ENCODE data around the gene SLMAP.

Gene SLMAP

GRCh38 chr3:57729334-57730045 is 26.6 kb upstream of the SLMAP start:
- H3K79me2 ChIP-seq: no peaks in the 10 kb centered on the region
- H3K4me1 ChIP-seq: no peaks in the 10 kb centered on the region
- H3K4me3 ChIP-seq (ENCODE audit: low read depth, low read length): no peak overlapping the region
- no peak overlapping the region for H2AFZ ChIP-seq
- TF ChIP-seq CTCF (IDR thresholded peaks at IDR 0.05): no peak
- no peaks in the 10 kb centered on the region for H3K9me3 ChIP-seq (ENCODE audit: control insufficient read depth, low read length)
- H3K4me2 ChIP-seq (ENCODE audit: low read length): no peak overlapping the region
- no peaks in the 10 kb centered on the region for H3K36me3 ChIP-seq (ENCODE audit: control insufficient read depth, insufficient read depth, low read length)
- no peak overlapping the region for H3K9ac ChIP-seq
- H3K27me3 ChIP-seq (ENCODE audit: control insufficient read depth, insufficient read depth, low read length): no peaks in the 10 kb centered on the region
- H3K27ac ChIP-seq: no peak overlapping the region

DNA sequence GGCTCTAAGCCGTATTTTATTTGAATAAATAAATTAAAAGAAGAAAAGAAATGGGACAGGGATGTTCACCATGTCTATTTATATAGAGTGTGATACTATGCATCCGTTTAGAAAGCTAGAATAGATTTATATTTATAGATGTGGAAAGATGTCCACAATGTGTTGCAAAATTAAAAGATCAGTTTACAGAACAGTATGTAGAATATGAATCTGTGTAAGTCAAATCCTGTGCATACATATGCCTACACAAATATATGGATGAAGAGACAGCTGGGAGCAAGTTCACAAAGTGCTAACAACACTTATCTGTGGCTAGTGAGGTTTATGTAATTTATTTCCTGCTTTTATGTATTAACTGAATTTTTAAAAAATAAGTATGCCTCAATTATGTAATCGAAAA is 25.4 kb upstream of the SLMAP start:
- Histone ChIP-seq H3K27me3 (ENCODE audit: control insufficient read depth, insufficient read depth, low read length) (no peaks in the 10 kb centered on the region), H3K9me3 (ENCODE audit: control insufficient read depth, low read length) (no peaks in the 10 kb centered on the region), H3K27ac (no peak overlapping the region), H3K4me1 (no peaks in the 10 kb centered on the region), H2AFZ (no peak overlapping the region), H3K79me2 (no peaks in the 10 kb centered on the region), H3K9ac (no peak overlapping the region), H3K36me3 (ENCODE audit: control insufficient read depth, insufficient read depth, low read length) (no peaks in the 10 kb centered on the region), H3K4me3 (ENCODE audit: low read depth, low read length) (no peak overlapping the region), H3K4me2 (ENCODE audit: low read length) (no peak overlapping the region)
- no peak for TF ChIP-seq CTCF (IDR thresholded peaks at IDR 0.05)

GRCh38 chr3:57731311-57731710 is 24.8 kb upstream of the SLMAP start:
- H3K4me2 ChIP-seq (ENCODE audit: low read length): no peak overlapping the region
- no peaks in the 10 kb centered on the region for H3K36me3 ChIP-seq (ENCODE audit: control insufficient read depth, insufficient read depth, low read length)
- H3K4me1 ChIP-seq: no peaks in the 10 kb centered on the region
- H3K4me3 ChIP-seq (ENCODE audit: low read depth, low read length): no peak overlapping the region
- no peak overlapping the region for H3K9ac ChIP-seq
- no peak overlapping the region for H3K27ac ChIP-seq
- no peaks in the 10 kb centered on the region for H3K79me2 ChIP-seq
- H2AFZ ChIP-seq: no peak overlapping the region
- no peak for TF ChIP-seq CTCF (IDR thresholded peaks at IDR 0.05)
- no peaks in the 10 kb centered on the region for H3K27me3 ChIP-seq (ENCODE audit: control insufficient read depth, insufficient read depth, low read length)
- no peaks in the 10 kb centered on the region for H3K9me3 ChIP-seq (ENCODE audit: control insufficient read depth, low read length)

GRCh38 chr3:57733790-57734189 is 22.3 kb upstream of the SLMAP start:
- Histone ChIP-seq H2AFZ (no peak overlapping the region), H3K79me2 (no peaks in the 10 kb centered on the region), H3K36me3 (ENCODE audit: control insufficient read depth, insufficient read depth, low read length) (no peaks in the 10 kb centered on the region)

More at GRCh38 chr3:57733790-57734189, 22.3 kb upstream of the SLMAP start:
- no peaks in the 10 kb centered on the region for H3K4me1 ChIP-seq
- no peak overlapping the region for H3K4me2 ChIP-seq (ENCODE audit: low read length)
- no peak for TF ChIP-seq CTCF (IDR thresholded peaks at IDR 0.05)
- H3K27me3 ChIP-seq (ENCODE audit: control insufficient read depth, insufficient read depth, low read length): no peaks in the 10 kb centered on the region
- no peak overlapping the region for H3K27ac ChIP-seq
- no peak overlapping the region for H3K9ac ChIP-seq
- H3K9me3 ChIP-seq (ENCODE audit: control insufficient read depth, low read length): no peaks in the 10 kb centered on the region
- H3K4me3 ChIP-seq (ENCODE audit: low read depth, low read length): no peak overlapping the region
